Natural killer cell (primary cell): ENCODE measurements around the gene ARHGAP33. TPM values are rescaled to one million over a fixed set of nuclear protein-coding genes. Genes with fewer than 3 reads are reported as not detected.

Experiments
- ATAC-seq, 3 donors: fragments of 150-1000 bp in 2 of 3; fragments of 200-7000 bp in 1 of 3; cut with Tn5 transposase; 1 replicate in 1 of 3; 2 replicates in 2 of 3; pipeline ENCODE4 v1.10.0; 2021; ENCODE audit warnings: mild to moderate bottlenecking in 2 of 3, moderate library complexity in 2 of 3
- DNase-seq, 2 donors: peaks; one replicate each; pipeline versions ENCODE4 v3.0.0 to v3.0.0-alpha.2; 2013 to 2021; ENCODE audit warnings: mixed read lengths in 1 of 2
- H3K27ac ChIP-seq: one replicate; pipeline ENCODE4 v1.5.1; 2013; ENCODE audit warnings: mild to moderate bottlenecking, low read length
- H3K27me3 ChIP-seq: one replicate; pipeline ENCODE4 v1.6.1; 2013; ENCODE audit warnings: low read length; ENCODE audit not compliant: control insufficient read depth, insufficient read depth
- H3K36me3 ChIP-seq: one replicate; pipeline ENCODE4 v1.6.1; 2013; ENCODE audit warnings: low read length; ENCODE audit not compliant: control insufficient read depth, insufficient read depth
- H3K4me1 ChIP-seq: one replicate; pipeline ENCODE4 v1.6.1; 2013; ENCODE audit warnings: low read length; ENCODE audit not compliant: control insufficient read depth, insufficient read depth
- H3K4me3 ChIP-seq: one replicate; pipeline ENCODE4 v1.5.1; 2013; ENCODE audit warnings: low read length
- H3K9me3 ChIP-seq: one replicate; pipeline ENCODE4 v1.6.1; 2013; ENCODE audit warnings: low read length; ENCODE audit not compliant: control insufficient read depth, insufficient read depth
- H3K27ac Mint-ChIP-seq, 2 donors: one replicate each; pipeline ENCODE4 v1.8.0; 2022; ENCODE audit warnings: mild to moderate bottlenecking in 2 of 2, mixed read lengths in 2 of 2, moderate library complexity in 1 of 2
- H3K27me3 Mint-ChIP-seq, 2 donors: one replicate each; pipeline ENCODE4 v1.8.0; 2022; ENCODE audit warnings: low read depth in 2 of 2, mixed read lengths in 2 of 2
- H3K36me3 Mint-ChIP-seq: one replicate; pipeline ENCODE4 v1.8.0; 2022; ENCODE audit warnings: mixed read lengths
- H3K4me1 Mint-ChIP-seq, 2 donors: one replicate each; pipeline ENCODE4 v1.8.0; 2022; ENCODE audit warnings: mixed read lengths in 2 of 2
- H3K4me3 Mint-ChIP-seq: one replicate; pipeline ENCODE4 v1.8.0; 2022; ENCODE audit warnings: mild to moderate bottlenecking, moderate library complexity, mixed read lengths
- H3K9me3 Mint-ChIP-seq, 2 donors: one replicate each; pipeline ENCODE4 v1.8.0; 2022; ENCODE audit warnings: mixed read lengths in 2 of 2
- WGBS: methylation state at CpG from one replicate; pipeline ENCODE4 v1.1.7; 2013; ENCODE audit warnings: missing lambda C conversion rate; ENCODE audit not compliant: insufficient coverage; 5-methylcytosine and 5-hydroxymethylcytosine counted together
- intact Hi-C: fragments of 100-400 bp; cut with micrococcal nuclease; formaldehyde crosslinking; loops from one replicate; pipeline ENCODE4 v1.14.2; 2022
- total RNA-seq, 4 donors: library from RNA; stranded (reverse); fragments of 120-200 nt in 1 of 4; gene quantifications; one replicate each; pipeline versions ENCODE4 v1.2.3 to v1.2.4, GENCODE V29; 2013 to 2022
- TF ChIP-seq, protein P1 (sequence below): fragments of 200-600 bp; IDR thresholded peaks from one replicate; pipeline ENCODE4 v1.8.0; 2022; ENCODE audit warnings: antibody characterized with exemption

ARHGAP33 gene
- total RNA-seq, 3 donors from 2014 or later (not counting 1 experiment from before 2014, with no cell fraction given), result 34.4 to 39.3 (median 37.5) TPM

DNA sequence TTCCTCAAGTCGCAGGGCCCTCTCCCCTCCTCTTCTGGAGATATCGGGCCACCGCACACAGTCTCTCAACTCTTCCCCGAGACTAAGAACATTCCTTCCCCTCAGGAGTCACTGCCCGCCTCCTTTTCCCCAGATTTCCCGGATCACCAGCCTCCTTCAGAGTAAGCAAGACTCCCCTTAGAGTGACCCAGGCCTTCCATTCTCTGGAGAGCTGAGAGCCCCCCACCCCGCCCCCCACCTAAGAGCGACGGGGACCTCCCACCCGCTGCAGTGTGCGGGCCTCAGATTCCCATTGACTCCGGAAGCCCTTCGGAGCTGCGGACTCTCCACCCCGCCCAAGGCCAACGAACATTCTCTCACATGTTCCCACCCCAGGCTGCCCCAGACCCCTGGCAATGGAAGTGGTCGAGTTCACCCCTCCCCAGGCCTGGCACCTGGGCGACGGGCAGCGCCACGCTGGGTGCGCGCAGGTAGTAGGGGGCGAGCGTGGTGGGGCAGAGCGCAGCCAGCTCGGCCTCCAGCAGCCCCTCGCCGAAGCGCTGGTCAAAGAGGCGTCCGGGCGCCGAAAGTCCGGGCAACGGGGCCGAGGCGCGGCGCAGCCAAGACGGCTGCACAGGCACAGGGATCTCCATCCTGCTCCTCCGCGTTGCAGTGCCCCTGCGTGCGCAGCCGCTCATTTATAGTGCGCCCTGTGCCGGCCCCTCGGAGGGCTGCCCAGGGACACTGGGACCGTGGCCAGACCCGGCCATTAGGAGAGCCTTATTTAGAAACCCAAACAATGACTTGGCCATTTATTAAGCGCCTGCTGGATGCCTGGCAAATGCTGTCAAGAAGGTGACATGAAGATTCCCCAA, 18.8 kb upstream of the ARHGAP33 start, which contains the start of gene HSPB6:
Gene HSPB6 (minus strand): TSS at position 653 of the 854 bp plus-strand sequence. CDS start 21 bp downstream, at position 632.
- WGBS, result 17% methylated on average over 51 of the region's 52 CpGs
- peak within 1 kb of the TSS; percentile 84 for H3K4me3 ChIP-seq
- Mint-ChIP-seq H3K9me3 (no peaks in the 10 kb centered on the region), H3K4me1 (peaks cover 29 to 40% of the 10 kb centered on the region in 2 donors), H3K27me3 (peaks cover 0 to 18% of the 10 kb centered on the region in 2 donors), H3K4me3 (peak within 1 kb of the TSS; percentile 98), H3K27ac (peak within 1 kb of the TSS; percentile 93 to 97), H3K36me3 (no peaks in the 10 kb centered on the region)
- H3K9me3 ChIP-seq, result no peaks in the 10 kb centered on the region
- no peaks in the 10 kb centered on the region for H3K27me3 ChIP-seq
- peaks cover 29% of the 10 kb centered on the region for H3K36me3 ChIP-seq
- intact Hi-C loops, result loop anchor here (5.0 kb wide), 1 partner anchor 114 kb away; the partner anchor contains the start of gene ETV2
- DNase-seq (no peak), ATAC-seq (no peak)
- H3K27ac ChIP-seq, result peak within 1 kb of the TSS; percentile 8
- peaks cover 29% of the 10 kb centered on the region for H3K4me1 ChIP-seq
- TF ChIP-seq, protein P1, sequence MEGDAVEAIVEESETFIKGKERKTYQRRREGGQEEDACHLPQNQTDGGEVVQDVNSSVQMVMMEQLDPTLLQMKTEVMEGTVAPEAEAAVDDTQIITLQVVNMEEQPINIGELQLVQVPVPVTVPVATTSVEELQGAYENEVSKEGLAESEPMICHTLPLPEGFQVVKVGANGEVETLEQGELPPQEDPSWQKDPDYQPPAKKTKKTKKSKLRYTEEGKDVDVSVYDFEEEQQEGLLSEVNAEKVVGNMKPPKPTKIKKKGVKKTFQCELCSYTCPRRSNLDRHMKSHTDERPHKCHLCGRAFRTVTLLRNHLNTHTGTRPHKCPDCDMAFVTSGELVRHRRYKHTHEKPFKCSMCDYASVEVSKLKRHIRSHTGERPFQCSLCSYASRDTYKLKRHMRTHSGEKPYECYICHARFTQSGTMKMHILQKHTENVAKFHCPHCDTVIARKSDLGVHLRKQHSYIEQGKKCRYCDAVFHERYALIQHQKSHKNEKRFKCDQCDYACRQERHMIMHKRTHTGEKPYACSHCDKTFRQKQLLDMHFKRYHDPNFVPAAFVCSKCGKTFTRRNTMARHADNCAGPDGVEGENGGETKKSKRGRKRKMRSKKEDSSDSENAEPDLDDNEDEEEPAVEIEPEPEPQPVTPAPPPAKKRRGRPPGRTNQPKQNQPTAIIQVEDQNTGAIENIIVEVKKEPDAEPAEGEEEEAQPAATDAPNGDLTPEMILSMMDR, result no peak

DNA sequence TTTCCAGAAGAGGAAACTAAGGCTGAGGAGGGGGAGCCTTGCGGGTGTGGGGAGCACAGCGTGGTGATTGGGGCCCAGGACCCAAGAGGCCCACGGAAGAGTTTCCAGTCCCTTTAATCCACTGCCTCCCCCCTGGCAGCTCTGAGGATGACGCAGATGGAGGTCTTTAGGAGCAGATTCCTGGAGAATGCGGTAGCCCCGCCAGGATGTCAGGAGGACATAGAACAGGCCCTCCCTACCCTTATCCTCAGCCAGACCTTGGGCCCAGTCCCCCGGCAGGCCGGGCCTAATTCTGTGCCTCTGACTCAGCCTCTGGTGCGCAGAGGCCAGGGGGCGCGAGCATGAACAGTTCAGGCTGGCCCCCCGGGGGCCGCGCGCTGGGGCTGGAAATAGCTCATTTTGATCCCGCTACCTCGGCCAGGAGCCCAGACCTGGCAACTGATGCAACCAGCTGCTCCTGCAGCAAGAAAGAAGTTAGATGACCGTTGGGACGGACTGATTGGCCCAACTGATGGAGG, 18.1 kb upstream of the ARHGAP33 start:
- Histone ChIP-seq H3K36me3 (peaks cover 30% of the 10 kb centered on the region), H3K27me3 (no peaks in the 10 kb centered on the region), H3K9me3 (no peaks in the 10 kb centered on the region), H3K4me1 (peaks cover 29% of the 10 kb centered on the region), H3K4me3 (peak overlapping the region; percentile 84), H3K27ac (peak overlapping the region; percentile 8)
- WGBS, result 14% methylated on average over 19 of the region's 19 CpGs
- no peaks in the 10 kb centered on the region for H3K36me3 Mint-ChIP-seq
- peaks cover 29 to 40% of the 10 kb centered on the region in 2 donors for H3K4me1 Mint-ChIP-seq
- H3K27me3 Mint-ChIP-seq, result peaks cover 0 to 18% of the 10 kb centered on the region in 2 donors
- DNase-seq (no peak), ATAC-seq (no peak)
- H3K27ac Mint-ChIP-seq, result peak overlapping the region; percentile 93 to 97
- peak overlapping the region; percentile 98 for H3K4me3 Mint-ChIP-seq
- intact Hi-C loops, result loop anchor here (5.0 kb wide), 1 partner anchor 115 kb away; the partner anchor contains the start of gene ETV2
- no peaks in the 10 kb centered on the region for H3K9me3 Mint-ChIP-seq
- TF ChIP-seq, protein P1, result no peak

DNA sequence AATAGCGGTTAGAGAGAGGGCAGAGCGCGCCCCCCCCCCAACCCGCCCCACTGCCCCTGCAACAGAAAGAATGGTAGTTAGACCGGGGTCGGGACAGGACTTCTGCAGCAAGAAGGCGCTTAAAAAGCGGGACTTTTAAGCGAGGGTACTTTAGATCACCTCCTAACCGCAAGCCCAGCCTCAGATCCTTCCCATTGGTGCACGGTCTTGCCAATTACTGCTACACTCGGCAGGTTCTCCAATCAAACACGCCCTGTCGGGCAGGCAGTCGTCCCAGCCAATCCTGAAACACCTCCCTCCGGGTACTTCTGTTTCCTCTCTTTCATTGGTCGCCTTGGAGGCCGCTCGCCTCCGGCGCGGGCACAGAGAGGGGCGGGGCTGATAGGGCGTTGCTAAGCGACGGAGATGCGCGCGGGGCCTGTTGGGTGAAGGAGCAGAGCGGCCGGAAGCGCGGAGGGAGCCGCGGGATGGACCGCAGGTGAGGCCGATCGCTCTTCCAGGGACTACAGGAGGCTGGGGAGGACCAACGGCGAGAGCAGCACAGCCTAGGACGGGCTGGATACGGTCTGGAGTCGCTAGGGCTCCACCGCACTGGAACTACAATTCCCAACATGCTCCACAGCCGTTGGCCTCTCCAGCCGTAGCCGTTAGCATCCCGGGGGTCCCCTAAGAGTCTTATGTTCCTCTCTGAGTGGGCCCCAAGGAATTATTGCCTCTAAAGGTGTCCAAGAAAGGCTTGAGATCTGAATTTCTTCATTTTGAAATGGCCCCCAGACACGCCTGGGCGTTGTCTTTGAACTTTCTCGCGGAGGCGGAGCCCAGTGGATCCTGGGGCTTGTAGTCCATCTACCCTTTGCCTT, 17.4 kb upstream of the ARHGAP33 start, which contains the start of gene PROSER3:
Gene PROSER3 (plus strand): TSS at position 428 of the 860 bp plus-strand sequence. CDS start 40 bp downstream, at position 468.
- Mint-ChIP-seq H3K36me3 (no peaks in the 10 kb centered on the region), H3K4me3 (peak within 1 kb of the TSS; percentile 98), H3K4me1 (peaks cover 29 to 40% of the 10 kb centered on the region in 2 donors), H3K9me3 (no peaks in the 10 kb centered on the region), H3K27me3 (peaks cover 0 to 18% of the 10 kb centered on the region in 2 donors), H3K27ac (peak within 1 kb of the TSS; percentile 93 to 97)
- DNase-seq (peak; percentile 97 to 99), ATAC-seq (peak; percentile 92 to 99 (median 95))
- Histone ChIP-seq H3K4me1 (peaks cover 29% of the 10 kb centered on the region), H3K27ac (peak within 1 kb of the TSS; percentile 87), H3K9me3 (no peaks in the 10 kb centered on the region), H3K4me3 (peak within 1 kb of the TSS; percentile 84), H3K27me3 (no peaks in the 10 kb centered on the region), H3K36me3 (peaks cover 23% of the 10 kb centered on the region)
- TF ChIP-seq, protein P1, result no peak
- WGBS, result under 1% methylated on average over 53 of the region's 53 CpGs
- intact Hi-C loops, result loop anchor here (1.0 to 5.0 kb wide), 3 partner anchors 10 to 116 kb away; partner anchors contain the start of genes ARHGAP33, ETV2 and LIN37
